GM08714 (cell line): ENCODE measurements around the gene KIF1C.
"Not testable (repeated sequence)": the region's sequence is repeated elsewhere in the genome, so short reads cannot be mapped to it uniquely, and the experiment has no call there.

Experiments used
- H3K4me3 ChIP-seq: fragments of 200-500 bp; sonication (Bioruptor generic); 2 replicates; pipeline ENCODE4 v1.5.1; 2014; ENCODE audit warnings: mild to moderate bottlenecking, low read length, inconsistent platforms
- ZNF274 ChIP-seq: IDR thresholded peaks from 2 replicates; pipeline ENCODE4 v1.6.1; 2012; ENCODE audit warnings: mild to moderate bottlenecking, low read depth, low read length

Gene KIF1C

GRCh38 chr17:5003214-5003867 is 5.6 kb downstream of the KIF1C start:
- H3K4me3 ChIP-seq = no peak overlapping the region
- no peak for TF ChIP-seq ZNF274

DNA sequence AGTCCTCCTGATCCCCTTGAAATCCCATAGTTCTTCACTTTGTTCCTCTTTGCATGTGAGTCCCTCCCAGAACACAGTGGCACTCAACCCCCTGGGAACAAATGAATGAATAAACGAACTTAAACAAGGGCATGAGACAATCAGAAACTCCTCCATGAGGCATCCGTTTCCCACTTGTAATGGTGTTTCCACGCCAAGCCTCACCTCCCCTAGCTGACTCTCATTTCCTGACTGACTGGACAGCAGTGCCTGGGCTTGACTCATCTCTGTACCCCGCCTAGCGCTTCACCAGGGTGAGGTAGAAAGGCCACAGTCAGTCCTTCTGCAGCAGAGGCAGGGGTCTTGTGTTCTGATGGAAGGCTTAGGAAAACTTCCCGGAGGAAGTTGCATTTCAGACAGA is 14.2 kb downstream of the KIF1C start:
- TF ChIP-seq ZNF274 = no peak
- no peak overlapping the region for H3K4me3 ChIP-seq

DNA sequence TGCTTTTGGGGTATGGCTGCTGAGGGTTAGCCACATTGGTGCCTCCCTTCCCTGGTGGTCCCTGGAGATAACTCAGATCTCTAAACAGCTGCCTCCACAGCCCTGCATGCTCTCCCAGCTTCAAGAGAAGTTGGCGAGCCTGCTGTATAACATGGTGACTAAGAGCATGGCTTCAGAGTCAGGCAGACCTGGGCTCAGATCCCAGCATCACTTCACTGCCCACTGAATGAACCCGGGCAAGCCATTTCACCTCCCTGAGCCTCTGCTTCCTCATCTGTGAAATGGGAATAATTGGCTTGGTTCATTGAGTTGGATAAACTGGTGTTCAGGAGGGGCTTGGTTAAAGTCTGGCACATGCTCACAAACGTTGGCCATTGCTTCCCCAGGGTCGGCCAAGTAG is 16.6 kb downstream of the KIF1C start:
- no peak overlapping the region for H3K4me3 ChIP-seq
- no peak for TF ChIP-seq ZNF274

- H3K4me3 ChIP-seq = no peak overlapping the region
- TF ChIP-seq ZNF274 = no peak
These were observed 21.8 kb downstream of the KIF1C start for GRCh38 chr17:5019475-5019956.

GRCh38 chr17:5020502-5021023 is 22.8 kb downstream of the KIF1C start:
- no peak overlapping the region for H3K4me3 ChIP-seq
- TF ChIP-seq ZNF274 = no peak

DNA sequence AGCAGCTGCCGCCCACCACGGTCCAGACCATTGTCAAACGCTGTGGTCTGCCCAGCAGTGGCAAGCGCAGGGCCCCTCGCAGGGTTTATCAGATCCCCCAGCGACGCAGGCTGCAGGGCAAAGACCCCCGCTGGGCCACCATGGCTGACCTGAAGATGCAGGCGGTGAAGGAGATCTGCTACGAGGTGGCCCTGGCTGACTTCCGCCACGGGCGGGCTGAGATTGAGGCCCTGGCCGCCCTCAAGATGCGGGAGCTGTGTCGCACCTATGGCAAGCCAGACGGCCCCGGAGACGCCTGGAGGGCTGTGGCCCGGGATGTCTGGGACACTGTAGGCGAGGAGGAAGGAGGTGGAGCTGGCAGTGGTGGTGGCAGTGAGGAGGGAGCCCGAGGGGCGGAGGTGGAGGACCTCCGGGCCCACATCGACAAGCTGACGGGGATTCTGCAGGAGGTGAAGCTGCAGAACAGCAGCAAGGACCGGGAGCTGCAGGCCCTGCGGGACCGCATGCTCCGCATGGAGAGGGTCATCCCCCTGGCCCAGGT is 24.5 kb downstream of the KIF1C start:
- no peak for TF ChIP-seq ZNF274
- H3K4me3 ChIP-seq = no peak overlapping the region

DNA sequence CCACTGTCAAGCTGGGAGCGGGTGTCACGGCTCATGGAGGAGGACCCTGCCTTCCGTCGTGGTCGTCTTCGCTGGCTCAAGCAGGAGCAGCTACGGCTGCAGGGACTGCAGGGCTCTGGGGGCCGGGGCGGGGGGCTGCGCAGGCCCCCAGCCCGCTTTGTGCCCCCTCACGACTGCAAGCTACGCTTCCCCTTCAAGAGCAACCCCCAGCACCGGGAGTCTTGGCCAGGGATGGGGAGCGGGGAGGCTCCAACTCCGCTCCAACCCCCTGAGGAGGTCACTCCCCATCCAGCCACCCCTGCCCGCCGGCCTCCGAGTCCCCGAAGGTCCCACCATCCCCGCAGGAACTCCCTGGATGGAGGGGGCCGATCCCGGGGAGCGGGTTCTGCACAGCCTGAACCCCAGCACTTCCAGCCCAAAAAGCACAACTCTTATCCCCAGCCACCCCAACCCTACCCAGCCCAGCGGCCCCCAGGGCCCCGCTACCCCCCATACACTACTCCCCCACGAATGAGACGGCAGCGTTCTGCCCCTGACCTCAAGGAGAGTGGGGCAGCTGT is 25.9 kb downstream of the KIF1C start:
- no peak overlapping the region for H3K4me3 ChIP-seq
- TF ChIP-seq ZNF274 = no peak

GRCh38 chr17:5024604-5025003 is 26.9 kb downstream of the KIF1C start:
- no peak overlapping the region for H3K4me3 ChIP-seq
- no peak for TF ChIP-seq ZNF274

DNA sequence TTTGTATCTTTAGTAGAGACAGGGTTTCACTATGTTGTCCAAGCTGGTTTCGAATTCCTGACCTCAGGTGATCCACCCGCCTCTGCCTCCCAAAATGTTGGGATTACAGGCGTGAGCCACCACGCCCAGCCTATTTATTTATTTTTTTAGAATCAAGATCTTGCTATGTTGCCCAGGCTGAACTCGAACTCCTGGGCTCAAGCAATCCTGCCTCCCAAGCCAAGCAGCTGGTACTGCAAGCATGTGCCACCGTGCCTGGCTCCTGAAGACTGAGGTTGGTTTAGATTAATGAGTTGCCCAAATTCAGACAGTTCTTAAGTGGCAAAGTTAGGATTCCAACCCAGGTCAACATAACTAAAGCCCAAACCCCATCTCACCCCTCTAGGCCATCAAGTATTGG is 29.5 kb downstream of the KIF1C start:
- no peak overlapping the region for H3K4me3 ChIP-seq
- no peak for TF ChIP-seq ZNF274

DNA sequence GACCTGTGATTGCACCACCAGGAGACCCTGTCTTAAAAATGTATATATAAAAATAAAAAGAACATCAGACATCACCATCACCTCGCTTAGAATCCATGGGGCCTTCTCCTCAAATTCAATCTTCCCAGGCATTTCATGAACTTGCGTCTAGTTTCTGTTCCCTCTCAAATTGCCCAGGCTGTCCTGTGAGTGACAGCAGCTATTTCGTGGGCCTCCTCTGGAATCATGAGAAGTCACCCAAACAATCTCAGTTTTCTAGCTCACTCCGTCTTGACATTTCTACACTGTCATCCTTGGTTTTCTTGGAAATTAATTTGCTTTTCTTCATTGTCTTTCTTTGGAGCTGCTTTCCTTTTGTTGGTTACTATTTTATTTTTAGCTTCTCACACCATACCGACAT is 30.2 kb downstream of the KIF1C start:
- no peak overlapping the region for H3K4me3 ChIP-seq
- no peak for TF ChIP-seq ZNF274

- not testable (repeated sequence) for H3K4me3 ChIP-seq
These were observed 32.4 kb downstream of the KIF1C start for GRCh38 chr17:5030168-5030567.

- TF ChIP-seq ZNF274 = no peak
These were observed 33.8 kb downstream of the KIF1C start for GRCh38 chr17:5031365-5032082.

DNA sequence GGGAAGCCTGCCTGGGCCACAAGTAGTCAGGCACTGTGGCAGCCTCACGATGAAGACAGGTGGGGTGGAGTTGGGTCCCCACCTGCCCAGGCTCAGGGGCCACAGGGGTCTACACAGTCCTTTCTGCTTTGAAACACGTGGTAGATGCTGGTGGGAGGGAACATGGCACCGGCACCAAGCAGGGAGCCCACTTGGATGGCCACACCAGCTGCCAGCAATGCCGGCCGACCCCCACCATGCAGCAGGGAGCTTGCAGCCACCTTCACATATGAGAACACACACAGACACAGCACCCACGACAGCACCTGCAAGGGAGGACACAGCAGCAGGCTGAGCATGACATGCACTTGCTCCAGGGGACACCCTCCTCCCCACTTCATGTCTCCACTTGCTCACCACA is 35.1 kb downstream of the KIF1C start:
- no peak for TF ChIP-seq ZNF274
- H3K4me3 ChIP-seq = no peak overlapping the region

More at GRCh38 chr17:5031365-5032082, 33.8 kb downstream of the KIF1C start:
- H3K4me3 ChIP-seq = peak overlapping the region; percentile 47; the same call in 1 of the 2 replicates

DNA sequence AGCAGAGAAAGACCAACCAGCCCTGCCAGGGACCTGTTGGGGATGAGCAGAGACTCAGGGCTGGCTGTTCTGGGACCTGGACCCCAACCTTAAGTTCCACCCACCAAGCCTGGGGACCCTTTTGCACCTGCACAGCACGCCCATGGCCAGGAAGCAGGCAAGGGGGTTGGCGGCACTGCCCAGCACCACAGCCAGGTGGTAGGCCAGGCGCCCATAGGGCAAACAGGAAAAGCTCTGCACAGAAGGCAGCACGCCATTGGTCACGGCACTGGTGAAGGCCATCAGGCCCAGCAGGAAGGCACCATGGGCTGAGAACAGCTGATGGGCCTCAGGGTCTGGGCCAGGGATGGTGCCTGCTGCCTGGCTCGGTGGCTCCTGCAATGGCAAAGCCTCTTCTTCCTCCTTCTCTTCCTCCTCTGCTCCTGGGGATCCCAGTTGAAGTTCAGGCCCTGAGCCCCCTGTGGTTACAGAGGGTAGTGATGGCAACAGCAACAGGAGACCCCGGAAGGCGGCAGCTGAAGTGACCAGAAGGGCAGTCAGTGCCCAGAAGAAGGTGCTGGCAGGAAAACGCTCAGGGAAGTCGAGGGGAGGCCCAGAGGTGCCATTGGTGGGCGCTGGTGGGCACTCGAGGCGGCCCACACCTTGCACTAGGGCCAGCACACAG is 35.7 kb downstream of the KIF1C start:
- TF ChIP-seq ZNF274 = no peak
- no peak overlapping the region for H3K4me3 ChIP-seq
